GM18907 (cell line): ENCODE results near the gene GRM2.

Experiments
- ATAC-seq: cut with Tn5 transposase; IDR thresholded peaks from one replicate; pipeline ENCODE4 v1.9.1; 2021; ENCODE audit warnings: mild to moderate bottlenecking, moderate library complexity; ENCODE audit not compliant: unreplicated experiment

The GRM2 gene

GRCh38 chr3:51706788-51707731 lies at the start of gene GRM2:
Gene GRM2 (plus strand): TSS chr3:51707068. CDS start chr3:51708984, 1,916 bp downstream.
- no peak for ATAC-seq

DNA sequence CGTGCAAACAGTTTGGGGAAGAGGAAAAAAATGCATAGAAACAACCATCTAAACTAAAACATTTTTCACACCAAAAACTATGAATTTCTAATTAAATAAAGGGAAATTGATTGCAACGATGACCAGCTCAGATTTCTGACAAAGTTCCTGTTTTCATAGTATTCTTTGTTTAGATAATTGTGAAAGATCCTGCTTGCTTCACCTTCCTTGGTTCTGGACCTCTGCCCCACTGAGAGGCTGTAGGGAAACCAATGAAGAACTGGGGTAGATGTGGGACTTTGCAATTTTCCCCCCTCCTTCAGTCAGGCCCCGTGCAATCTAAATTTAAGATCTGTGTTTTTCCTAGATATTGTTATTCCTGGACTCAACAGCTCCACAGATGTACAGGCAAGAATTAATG lies 49.6 kb upstream of the GRM2 start:
- ATAC-seq = no peak

GRCh38 chr3:51659942-51660341 lies 46.9 kb upstream of the GRM2 start:
- no peak for ATAC-seq

DNA sequence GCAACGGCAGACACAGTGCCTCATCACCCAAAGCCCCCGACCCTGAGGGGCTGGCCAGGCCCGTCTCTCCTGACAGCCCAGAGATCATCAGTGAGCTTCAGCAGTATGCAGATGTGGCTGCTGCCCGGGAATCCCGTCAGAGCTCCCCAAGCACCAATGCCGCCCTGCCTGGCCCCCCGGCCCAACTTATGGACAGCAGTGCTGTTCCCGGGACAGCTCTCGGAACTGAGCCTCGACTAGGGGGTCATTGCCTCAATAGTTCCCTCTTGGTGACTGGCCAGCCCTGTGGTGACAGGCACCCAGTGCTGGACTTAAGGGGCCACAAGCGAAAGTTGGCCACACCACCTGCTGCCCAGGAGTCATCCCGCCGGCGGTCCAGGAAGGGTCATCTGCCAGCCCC lies 44.4 kb upstream of the GRM2 start:
- no peak for ATAC-seq

- no peak for ATAC-seq
Measured at GRCh38 chr3:51668756-51669155, 38.1 kb upstream of the GRM2 start.

DNA sequence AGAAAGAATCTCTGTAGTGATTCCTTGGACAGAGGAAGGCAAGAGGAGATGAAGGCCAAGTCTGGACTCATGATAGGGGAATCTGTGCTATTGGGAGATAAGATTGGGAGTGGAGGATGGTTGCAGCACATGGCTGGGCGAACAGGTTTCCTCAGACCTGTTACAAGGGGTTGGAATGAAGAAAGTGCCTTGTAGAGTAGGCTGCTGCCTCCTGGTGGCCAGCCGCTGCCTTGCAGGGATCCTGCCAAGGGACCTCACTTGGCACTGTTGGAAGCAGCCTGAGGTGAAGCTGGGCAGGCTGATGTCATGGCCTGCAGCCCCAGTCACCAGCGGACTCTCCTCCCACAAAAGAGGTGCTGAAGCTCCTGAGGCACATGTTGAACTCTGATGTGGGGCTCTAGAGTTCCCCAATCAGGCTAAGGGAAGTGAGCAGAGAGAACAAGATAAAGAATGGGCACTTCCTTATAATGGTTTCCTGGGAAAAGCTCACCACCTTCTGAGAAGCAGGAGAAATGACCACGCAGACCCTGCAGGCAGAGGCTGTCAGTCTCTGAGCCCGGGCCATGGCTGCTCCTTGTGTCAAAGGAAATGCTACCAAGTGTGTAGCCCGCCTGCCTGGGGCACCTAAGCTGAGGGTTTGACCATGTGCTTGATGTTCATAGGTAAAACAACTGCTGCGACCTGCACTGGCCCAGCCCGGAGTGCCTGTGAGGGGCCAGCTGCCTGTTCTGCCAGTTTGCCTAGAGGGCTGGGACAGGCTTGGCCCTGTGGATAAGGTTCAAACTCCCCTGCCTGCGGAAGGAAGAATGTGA lies 37.4 kb upstream of the GRM2 start:
- ATAC-seq = no peak

DNA sequence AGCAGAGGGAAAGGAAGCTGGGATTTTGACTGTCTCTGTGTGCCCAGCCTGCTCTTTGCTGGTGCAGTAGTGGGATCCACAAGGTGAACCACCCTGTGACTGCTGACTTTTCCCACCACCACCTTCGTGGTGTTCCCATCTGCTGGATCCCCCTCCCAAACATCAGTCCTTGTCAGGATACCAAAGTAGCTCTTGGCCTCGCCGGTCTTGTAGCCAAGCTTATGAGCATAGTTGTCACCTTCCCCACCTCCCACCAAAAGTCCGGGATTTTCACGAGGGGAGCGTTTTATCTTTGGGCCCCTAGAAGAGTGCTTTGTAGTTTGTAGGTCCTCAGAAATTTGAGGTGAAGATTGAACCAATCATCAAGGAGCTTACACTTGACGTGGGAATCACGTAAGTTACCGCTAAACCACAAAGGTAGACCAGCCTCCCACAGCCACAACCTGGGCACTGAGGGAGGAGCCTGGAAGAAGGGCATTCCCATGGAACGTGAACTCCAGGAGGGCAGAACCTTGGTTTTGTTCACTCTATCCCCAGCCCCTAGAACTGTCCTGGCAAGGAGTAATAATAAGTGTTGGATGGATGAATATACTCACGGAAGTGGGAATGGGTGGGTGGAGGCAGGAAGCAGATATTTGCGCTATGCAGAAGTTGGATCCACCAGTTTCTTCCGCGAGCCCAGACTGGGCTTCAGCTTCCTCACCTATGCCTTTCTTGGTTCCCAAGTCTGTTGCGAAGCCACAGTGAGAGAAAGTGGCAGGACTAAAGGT lies 36.6 kb upstream of the GRM2 start:
- no peak for ATAC-seq

DNA sequence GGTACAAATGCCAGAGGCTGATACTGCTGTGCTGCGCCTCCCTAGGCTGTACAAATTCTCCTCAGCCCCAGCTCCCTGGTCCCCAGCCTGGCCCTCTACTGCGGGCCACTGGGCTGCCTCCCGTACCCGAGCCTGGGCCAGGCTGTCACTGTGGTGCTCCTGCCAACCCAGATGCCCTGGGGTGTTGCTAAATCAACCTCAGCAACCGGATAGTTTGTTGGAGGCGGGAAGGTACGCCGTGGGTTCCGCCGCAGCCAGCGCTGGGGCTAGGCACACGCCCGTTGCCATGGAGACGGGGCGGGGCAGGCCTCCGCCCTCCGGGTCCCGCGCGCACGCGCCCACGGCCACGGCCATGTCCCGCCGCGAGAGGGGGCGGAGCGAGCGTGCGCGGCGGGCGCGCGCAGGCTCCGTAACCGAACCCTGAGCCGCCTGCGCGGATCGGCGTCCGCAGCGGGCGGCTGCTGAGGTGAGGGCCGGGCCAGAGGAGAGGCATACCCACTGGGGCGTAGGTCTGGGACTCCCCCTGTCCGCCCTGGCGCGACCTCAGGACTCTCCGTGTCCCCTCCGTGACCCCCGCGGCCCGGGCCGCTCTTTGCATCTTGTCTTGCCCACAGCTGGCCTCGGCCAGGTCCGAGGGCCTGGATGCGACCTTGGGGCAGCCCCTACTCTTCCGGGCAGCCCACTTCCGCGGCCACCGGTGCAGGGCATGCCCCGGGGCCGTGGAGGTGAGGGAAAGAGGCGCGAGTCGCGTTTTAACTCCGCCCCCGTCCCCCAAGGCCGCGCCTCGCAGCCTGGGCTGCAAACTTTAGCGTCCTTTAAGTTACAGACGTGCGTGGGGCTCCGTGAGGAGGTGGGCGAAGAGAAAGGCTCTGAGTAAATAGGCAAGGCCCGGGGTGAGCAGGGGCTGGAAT lies 35.8 kb upstream of the GRM2 start, which contains the start of gene TEX264:
TSS of gene TEX264 (plus strand) at position 430 of the 911 bp plus-strand sequence. CDS start 3,053 bp downstream, outside the sequence.
- peak; percentile 81 for ATAC-seq

DNA sequence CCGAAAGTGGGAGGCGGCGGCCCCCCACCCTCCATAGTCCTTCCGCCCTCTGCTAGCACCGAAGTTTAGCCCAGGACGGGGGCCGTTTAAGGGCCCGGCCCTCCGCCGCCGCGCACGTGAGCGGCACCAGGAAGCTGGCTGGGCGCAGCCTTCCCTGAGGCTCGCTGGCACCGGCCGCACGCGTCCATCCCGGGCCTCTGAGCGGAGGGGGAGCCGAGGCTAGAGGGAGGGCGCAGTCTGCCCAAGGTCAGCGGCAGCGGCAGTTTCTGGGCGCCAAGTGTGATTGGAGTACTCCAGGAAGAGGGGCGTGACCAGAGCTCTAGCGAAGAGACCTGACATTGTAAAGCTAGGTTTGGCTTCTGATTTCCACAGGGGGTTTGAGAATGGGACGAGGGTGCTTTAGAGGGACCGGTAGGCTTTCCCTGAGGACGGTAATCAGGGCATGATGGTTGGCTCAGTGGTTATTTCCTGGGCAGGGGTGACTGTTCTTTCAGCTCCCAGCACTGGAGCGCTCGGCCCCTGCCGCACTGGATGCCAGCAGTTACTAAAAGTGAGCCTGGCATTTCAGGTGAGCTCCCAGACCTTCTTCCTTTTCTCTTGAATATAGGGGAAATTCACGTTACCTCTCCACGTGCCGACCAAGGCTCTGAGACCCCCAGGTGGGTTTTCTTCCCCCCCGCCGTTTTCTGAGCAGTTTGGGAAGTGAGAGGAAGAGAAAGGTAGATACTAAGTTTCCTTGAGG lies 35.0 kb upstream of the GRM2 start:
- ATAC-seq = peak; percentile 41

GRCh38 chr3:51673181-51673801 lies 33.6 kb upstream of the GRM2 start:
- ATAC-seq = no peak

GRCh38 chr3:51673802-51674654 lies 32.8 kb upstream of the GRM2 start:
- ATAC-seq = no peak

GRCh38 chr3:51675201-51675611 lies 31.7 kb upstream of the GRM2 start:
- no peak for ATAC-seq

- ATAC-seq = no peak
Measured at GRCh38 chr3:51676102-51676640, 30.7 kb upstream of the GRM2 start.

DNA sequence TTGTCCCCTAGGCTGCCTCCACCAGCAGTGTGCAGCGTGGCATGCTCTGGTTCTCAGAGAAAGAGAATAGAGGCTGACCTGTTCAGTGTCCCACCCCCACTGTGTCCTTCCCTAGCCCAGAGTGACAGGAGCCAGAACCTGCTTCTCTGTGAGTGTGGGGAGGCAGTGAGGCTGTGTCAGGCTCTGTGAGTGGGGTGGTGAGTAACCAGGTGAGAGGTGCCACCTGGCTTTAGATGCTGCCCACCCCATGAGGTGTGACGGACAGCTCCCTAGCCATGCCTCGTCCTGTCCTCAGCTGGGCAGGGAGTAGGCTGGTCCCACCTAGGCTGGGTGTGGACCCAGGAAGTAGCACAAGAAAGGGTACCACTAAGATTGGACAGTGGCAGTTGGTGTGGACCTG lies 29.5 kb upstream of the GRM2 start:
- no peak for ATAC-seq

DNA sequence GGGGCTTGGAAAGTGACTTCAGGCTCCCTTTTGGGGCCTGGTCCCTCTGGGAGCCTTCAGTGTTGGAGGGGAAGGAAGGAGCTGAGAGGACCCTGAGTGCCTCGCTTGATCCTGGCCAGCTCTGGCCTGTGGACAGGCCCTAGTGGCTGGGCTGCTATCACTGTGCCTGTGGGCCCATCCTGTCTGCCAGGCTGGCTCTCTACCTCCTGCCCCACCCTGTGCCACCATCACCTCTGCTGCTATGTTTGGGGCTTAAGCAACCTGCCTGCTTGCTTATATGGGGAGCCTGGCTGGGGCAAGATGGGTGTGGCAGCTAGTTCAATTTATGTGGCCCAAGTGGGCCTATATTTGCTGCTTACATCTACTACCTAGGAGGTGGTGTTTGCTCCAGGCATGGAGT lies 28.7 kb upstream of the GRM2 start:
- ATAC-seq = no peak

DNA sequence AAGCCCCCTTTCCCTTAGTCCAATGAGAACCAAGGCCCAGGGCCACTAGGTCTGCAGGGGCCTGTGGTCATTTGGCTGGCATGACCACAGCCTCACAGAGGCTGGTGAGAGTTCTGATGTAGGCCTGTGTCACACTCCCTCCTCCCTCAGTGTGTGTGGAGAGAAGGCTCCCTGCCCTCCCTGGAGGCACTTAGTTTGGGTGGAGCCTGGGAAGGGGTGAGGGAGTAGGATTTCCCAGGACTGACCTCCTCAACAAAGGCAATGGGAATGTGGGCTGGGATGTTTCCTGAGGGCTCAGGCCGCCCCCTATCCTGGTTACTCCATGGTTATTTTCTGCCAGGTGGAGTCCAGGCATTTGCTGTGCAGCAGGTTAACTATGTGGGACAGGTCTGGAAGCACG lies 28.2 kb upstream of the GRM2 start:
- ATAC-seq = no peak

- ATAC-seq = no peak
Measured at GRCh38 chr3:51679318-51679717, 27.6 kb upstream of the GRM2 start.

DNA sequence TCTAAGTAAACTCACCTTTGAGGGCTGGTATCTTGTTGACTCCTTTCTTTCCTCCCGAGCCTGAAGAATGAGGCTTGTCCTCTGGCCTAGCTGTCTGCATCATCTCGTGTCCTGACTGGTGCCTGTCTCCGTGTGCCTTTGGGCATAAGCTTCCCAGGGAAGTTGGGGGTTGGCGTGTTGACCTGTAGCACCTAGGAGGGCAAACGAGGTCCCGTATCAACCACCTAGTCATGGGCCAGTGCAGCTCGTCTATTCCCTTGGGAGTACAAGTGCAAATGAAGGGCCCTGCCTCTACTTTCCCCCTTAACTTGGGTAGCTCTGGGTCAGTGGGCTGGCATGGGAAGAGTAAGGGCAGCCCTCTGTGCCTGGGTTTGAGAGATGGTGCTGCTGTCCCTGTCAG lies 27.1 kb upstream of the GRM2 start:
- no peak for ATAC-seq
